ENCODE results near the gene CHMP2B.
"Not testable (repeated sequence)": the region's sequence is repeated elsewhere in the genome, so short reads cannot be mapped to it uniquely, and the experiment has no call there.

Gene CHMP2B

GRCh38 chr3:87227835-87228144, 681 bp downstream of the CHMP2B start:
- DNase-seq (ENCODE audit: low read depth, low spot score) = no peak
- no peaks in the 10 kb centered on the region for H3K36me3 ChIP-seq (ENCODE audit: control insufficient read depth, insufficient read depth, low read length)
- H3K9me3 ChIP-seq (ENCODE audit: control insufficient read depth, insufficient read depth, low read length) = no peaks in the 10 kb centered on the region
- no CpG with 5 or more reads among the region's 3 CpGs for WGBS (ENCODE audit: insufficient coverage, insufficient read length)
- no peak overlapping the region for H3K27ac ChIP-seq (ENCODE audit: low read length)
- no peaks in the 10 kb centered on the region for H3K4me1 ChIP-seq (ENCODE audit: control insufficient read depth, insufficient read depth, low read length)
- no peaks in the 10 kb centered on the region for H3K27me3 ChIP-seq (ENCODE audit: control insufficient read depth, insufficient read depth, low read length)
- H3K4me3 ChIP-seq (ENCODE audit: low read length) = peak overlapping the region; percentile 89

DNA sequence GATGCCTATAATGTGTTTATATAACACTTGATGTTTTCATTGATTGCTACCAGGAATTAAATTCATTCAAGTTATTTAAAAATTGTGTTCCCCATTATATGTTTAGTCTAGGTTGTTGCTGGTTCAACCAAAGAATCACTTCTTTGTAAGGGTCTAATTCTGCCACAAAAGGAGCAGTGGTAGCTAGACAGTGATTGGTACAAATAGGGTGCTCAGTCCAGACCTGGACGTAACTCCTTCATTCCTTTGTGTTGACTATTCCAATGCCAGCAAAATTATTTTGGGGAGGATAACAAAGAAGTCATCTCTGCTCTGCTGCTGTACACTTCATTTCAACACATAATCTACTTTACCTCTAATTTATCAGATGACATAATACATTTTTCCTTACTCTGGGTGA, 1.2 kb downstream of the CHMP2B start:
- Histone ChIP-seq H3K9me3 (ENCODE audit: control insufficient read depth, insufficient read depth, low read length) (no peaks in the 10 kb centered on the region), H3K4me1 (ENCODE audit: control insufficient read depth, insufficient read depth, low read length) (no peaks in the 10 kb centered on the region), H3K27ac (ENCODE audit: low read length) (no peak overlapping the region), H3K4me3 (ENCODE audit: low read length) (peak overlapping the region; percentile 15; the same call in 1 of the 2 replicates), H3K36me3 (ENCODE audit: control insufficient read depth, insufficient read depth, low read length) (no peaks in the 10 kb centered on the region), H3K27me3 (ENCODE audit: control insufficient read depth, insufficient read depth, low read length) (no peaks in the 10 kb centered on the region)
- WGBS (ENCODE audit: insufficient coverage, insufficient read length) = no CpG with 5 or more reads among the region's 1 CpG
- DNase-seq (ENCODE audit: low read depth, low spot score) = no peak

GRCh38 chr3:87229113-87229512, 2.0 kb downstream of the CHMP2B start:
- H3K4me3 ChIP-seq (ENCODE audit: low read length) = no peak overlapping the region
- DNase-seq (ENCODE audit: low read depth, low spot score) = no peak
- H3K27ac ChIP-seq (ENCODE audit: low read length) = no peak overlapping the region
- WGBS (ENCODE audit: insufficient coverage, insufficient read length) = no CpG with 5 or more reads among the region's 1 CpG
- H3K36me3 ChIP-seq (ENCODE audit: control insufficient read depth, insufficient read depth, low read length) = no peaks in the 10 kb centered on the region
- H3K27me3 ChIP-seq (ENCODE audit: control insufficient read depth, insufficient read depth, low read length) = no peaks in the 10 kb centered on the region
- H3K4me1 ChIP-seq (ENCODE audit: control insufficient read depth, insufficient read depth, low read length) = no peaks in the 10 kb centered on the region
- H3K9me3 ChIP-seq (ENCODE audit: control insufficient read depth, insufficient read depth, low read length) = no peaks in the 10 kb centered on the region

GRCh38 chr3:87233805-87234204, 6.7 kb downstream of the CHMP2B start:
- no peaks in the 10 kb centered on the region for H3K27me3 ChIP-seq (ENCODE audit: control insufficient read depth, insufficient read depth, low read length)
- DNase-seq (ENCODE audit: low read depth, low spot score) = no peak
- H3K4me3 ChIP-seq (ENCODE audit: low read length) = no peak overlapping the region
- no peaks in the 10 kb centered on the region; the same call in 1 of the 2 replicates for H3K36me3 ChIP-seq (ENCODE audit: control insufficient read depth, insufficient read depth, low read length)
- no peaks in the 10 kb centered on the region for H3K4me1 ChIP-seq (ENCODE audit: control insufficient read depth, insufficient read depth, low read length)
- no peak overlapping the region for H3K27ac ChIP-seq (ENCODE audit: low read length)
- H3K9me3 ChIP-seq (ENCODE audit: control insufficient read depth, insufficient read depth, low read length) = no peaks in the 10 kb centered on the region; the same call in 1 of the 2 replicates
- no CpG with 5 or more reads among the region's 1 CpG for WGBS (ENCODE audit: insufficient coverage, insufficient read length)

DNA sequence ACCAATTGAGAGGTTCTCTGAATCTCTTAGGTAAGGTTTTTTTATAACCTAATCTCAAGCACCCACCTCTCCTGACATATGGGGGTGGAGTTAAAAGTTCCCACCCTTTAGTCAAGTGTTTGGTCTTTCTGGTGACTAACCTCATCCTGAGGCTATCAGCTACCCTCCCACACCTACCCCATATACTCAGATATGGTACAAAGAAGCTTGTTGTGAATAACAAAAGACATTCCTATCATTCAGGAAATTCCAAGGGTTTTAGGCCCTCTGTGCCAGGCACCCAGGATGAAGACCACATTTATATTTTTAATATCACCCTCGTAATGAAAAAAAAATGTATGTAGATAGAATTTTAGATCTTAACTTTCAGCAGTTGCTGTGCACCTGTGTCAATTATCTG, 9.0 kb downstream of the CHMP2B start:
- no CpG with 5 or more reads among the region's 1 CpG for WGBS (ENCODE audit: insufficient coverage, insufficient read length)
- Histone ChIP-seq H3K27me3 (ENCODE audit: control insufficient read depth, insufficient read depth, low read length) (no peaks in the 10 kb centered on the region), H3K36me3 (ENCODE audit: control insufficient read depth, insufficient read depth, low read length) (no peaks in the 10 kb centered on the region; the same call in 1 of the 2 replicates), H3K4me1 (ENCODE audit: control insufficient read depth, insufficient read depth, low read length) (no peaks in the 10 kb centered on the region), H3K27ac (ENCODE audit: low read length) (no peak overlapping the region), H3K9me3 (ENCODE audit: control insufficient read depth, insufficient read depth, low read length) (no peaks in the 10 kb centered on the region; the same call in 1 of the 2 replicates), H3K4me3 (ENCODE audit: low read length) (no peak overlapping the region)
- DNase-seq (ENCODE audit: low read depth, low spot score) = no peak

GRCh38 chr3:87246662-87247429, 19.7 kb downstream of the CHMP2B start:
- Histone ChIP-seq H3K27ac (ENCODE audit: low read length) (no peak overlapping the region), H3K36me3 (ENCODE audit: control insufficient read depth, insufficient read depth, low read length) (no peaks in the 10 kb centered on the region), H3K27me3 (ENCODE audit: control insufficient read depth, insufficient read depth, low read length) (no peaks in the 10 kb centered on the region), H3K9me3 (ENCODE audit: control insufficient read depth, insufficient read depth, low read length) (no peaks in the 10 kb centered on the region), H3K4me1 (ENCODE audit: control insufficient read depth, insufficient read depth, low read length) (no peaks in the 10 kb centered on the region), H3K4me3 (ENCODE audit: low read length) (no peak overlapping the region)
- no peak for DNase-seq (ENCODE audit: low read depth, low spot score)
- WGBS (ENCODE audit: insufficient coverage, insufficient read length) = no CpG with 5 or more reads among the region's 3 CpGs

DNA sequence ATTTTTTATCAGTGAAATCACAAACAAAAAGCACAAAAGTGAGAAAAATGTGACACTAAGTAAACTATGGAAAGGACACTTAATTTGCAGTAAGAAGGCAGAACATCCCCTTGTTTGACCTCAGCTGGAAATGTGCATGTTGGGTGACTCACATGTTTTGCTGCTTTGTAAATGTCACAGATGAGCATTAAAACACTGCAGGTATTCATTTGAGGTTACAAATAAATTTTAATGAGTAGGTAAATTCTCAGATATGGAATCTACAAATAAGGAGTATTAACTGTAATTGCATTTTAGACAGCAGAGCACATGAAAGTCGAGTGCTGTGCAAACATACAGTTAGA, 20.3 kb downstream of the CHMP2B start:
- no CpG with 5 or more reads among the region's 1 CpG for WGBS (ENCODE audit: insufficient coverage, insufficient read length)
- no peaks in the 10 kb centered on the region for H3K27me3 ChIP-seq (ENCODE audit: control insufficient read depth, insufficient read depth, low read length)
- no peak overlapping the region for H3K27ac ChIP-seq (ENCODE audit: low read length)
- DNase-seq (ENCODE audit: low read depth, low spot score) = no peak
- H3K4me1 ChIP-seq (ENCODE audit: control insufficient read depth, insufficient read depth, low read length) = no peaks in the 10 kb centered on the region
- no peaks in the 10 kb centered on the region for H3K9me3 ChIP-seq (ENCODE audit: control insufficient read depth, insufficient read depth, low read length)
- H3K4me3 ChIP-seq (ENCODE audit: low read length) = no peak overlapping the region
- H3K36me3 ChIP-seq (ENCODE audit: control insufficient read depth, insufficient read depth, low read length) = no peaks in the 10 kb centered on the region

DNA sequence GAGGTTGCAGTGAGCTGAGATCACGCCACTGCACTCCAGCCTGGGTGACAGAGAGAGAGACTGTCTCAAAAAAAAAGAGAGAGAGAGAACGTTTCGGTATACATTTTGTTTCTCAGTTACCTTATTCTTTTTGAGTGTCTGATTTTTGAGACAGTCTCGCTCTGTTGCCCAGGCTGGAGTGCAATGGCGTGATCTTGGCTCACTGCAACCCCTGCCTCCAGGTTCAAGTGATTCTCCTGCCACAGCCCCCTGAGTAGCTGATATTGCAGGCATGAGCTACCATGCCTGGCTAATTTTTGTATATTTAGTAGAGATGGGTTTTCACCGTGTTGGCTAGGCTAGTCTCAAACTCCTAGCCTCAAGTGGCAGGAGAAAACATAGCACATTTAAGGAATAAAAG, 21.1 kb downstream of the CHMP2B start:
- not testable (repeated sequence) for H3K27ac ChIP-seq (ENCODE audit: low read length); H3K36me3 ChIP-seq (ENCODE audit: control insufficient read depth, insufficient read depth, low read length); H3K4me1 ChIP-seq (ENCODE audit: control insufficient read depth, insufficient read depth, low read length); H3K27me3 ChIP-seq (ENCODE audit: control insufficient read depth, insufficient read depth, low read length); DNase-seq (ENCODE audit: low read depth, low spot score); H3K9me3 ChIP-seq (ENCODE audit: control insufficient read depth, insufficient read depth, low read length); H3K4me3 ChIP-seq (ENCODE audit: low read length)
- no CpG with 5 or more reads among the region's 6 CpGs for WGBS (ENCODE audit: insufficient coverage, insufficient read length)

- no peaks in the 10 kb centered on the region for H3K27me3 ChIP-seq (ENCODE audit: control insufficient read depth, insufficient read depth, low read length)
- H3K4me1 ChIP-seq (ENCODE audit: control insufficient read depth, insufficient read depth, low read length) = no peaks in the 10 kb centered on the region
- H3K4me3 ChIP-seq (ENCODE audit: low read length) = no peak overlapping the region
- H3K27ac ChIP-seq (ENCODE audit: low read length) = no peak overlapping the region
- H3K9me3 ChIP-seq (ENCODE audit: control insufficient read depth, insufficient read depth, low read length) = no peaks in the 10 kb centered on the region
- WGBS (ENCODE audit: insufficient coverage, insufficient read length) = no CpG with 5 or more reads among the region's 1 CpG
- no peaks in the 10 kb centered on the region for H3K36me3 ChIP-seq (ENCODE audit: control insufficient read depth, insufficient read depth, low read length)
- DNase-seq (ENCODE audit: low read depth, low spot score) = no peak
These were observed 21.7 kb downstream of the CHMP2B start for GRCh38 chr3:87248831-87249230.

GRCh38 chr3:87250009-87250408, 22.9 kb downstream of the CHMP2B start:
- no peak overlapping the region for H3K27ac ChIP-seq (ENCODE audit: low read length)
- WGBS (ENCODE audit: insufficient coverage, insufficient read length) = no CpG with 5 or more reads among the region's 1 CpG
- H3K4me3 ChIP-seq (ENCODE audit: low read length) = no peak overlapping the region
- H3K36me3 ChIP-seq (ENCODE audit: control insufficient read depth, insufficient read depth, low read length) = no peaks in the 10 kb centered on the region
- no peak for DNase-seq (ENCODE audit: low read depth, low spot score)
- no peaks in the 10 kb centered on the region for H3K9me3 ChIP-seq (ENCODE audit: control insufficient read depth, insufficient read depth, low read length)
- H3K4me1 ChIP-seq (ENCODE audit: control insufficient read depth, insufficient read depth, low read length) = no peaks in the 10 kb centered on the region
- H3K27me3 ChIP-seq (ENCODE audit: control insufficient read depth, insufficient read depth, low read length) = no peaks in the 10 kb centered on the region

GRCh38 chr3:87260270-87260669, 33.2 kb downstream of the CHMP2B start:
- WGBS (ENCODE audit: insufficient coverage, insufficient read length) = no CpG with 5 or more reads among the region's 4 CpGs
- H3K36me3 ChIP-seq (ENCODE audit: control insufficient read depth, insufficient read depth, low read length) = peaks cover 2% of the 10 kb centered on the region; the same call in 1 of the 2 replicates
- H3K27ac ChIP-seq (ENCODE audit: low read length) = no peak overlapping the region
- no peaks in the 10 kb centered on the region for H3K9me3 ChIP-seq (ENCODE audit: control insufficient read depth, insufficient read depth, low read length)
- H3K4me3 ChIP-seq (ENCODE audit: low read length) = no peak overlapping the region
- no peak for DNase-seq (ENCODE audit: low read depth, low spot score)
- H3K4me1 ChIP-seq (ENCODE audit: control insufficient read depth, insufficient read depth, low read length) = no peaks in the 10 kb centered on the region
- no peaks in the 10 kb centered on the region for H3K27me3 ChIP-seq (ENCODE audit: control insufficient read depth, insufficient read depth, low read length)

Measured in iPS DF 6.9 (cell line).